ENCODE results near the gene MCTP1.

GRCh38 chr5:94830520-94830919, 454.4 kb downstream of the MCTP1 start:
- TF ChIP-seq FOXM1 (IDR thresholded peaks at IDR 0.05; ENCODE audit: borderline replicate concordance) (no peak), SP1 (IDR thresholded peaks at IDR 0.05) (no peak), BHLHE40 (IDR thresholded peaks at IDR 0.05; ENCODE audit: borderline replicate concordance) (no peak), ELF4 (IDR thresholded peaks at IDR 0.05) (no peak), PKNOX1 (IDR thresholded peaks at IDR 0.05) (no peak), CTBP1 (IDR thresholded peaks at IDR 0.05; ENCODE audit: borderline replicate concordance) (no peak), NFRKB (IDR thresholded peaks at IDR 0.05) (no peak), SUZ12 (IDR thresholded peaks at IDR 0.05) (no peak), FOXK2 (IDR thresholded peaks at IDR 0.05) (no peak), ARNT (IDR thresholded peaks at IDR 0.05) (no peak)
